GM12801 (cell line): ENCODE results near the gene PLPP4.

Experiments used
- CTCF ChIP-seq: IDR thresholded peaks from one replicate; pipeline ENCODE4 v1.5.1; 2011; ENCODE audit warnings: control low read depth; ENCODE audit not compliant: insufficient read length; ENCODE audit errors: extremely low read depth

The PLPP4 gene

DNA sequence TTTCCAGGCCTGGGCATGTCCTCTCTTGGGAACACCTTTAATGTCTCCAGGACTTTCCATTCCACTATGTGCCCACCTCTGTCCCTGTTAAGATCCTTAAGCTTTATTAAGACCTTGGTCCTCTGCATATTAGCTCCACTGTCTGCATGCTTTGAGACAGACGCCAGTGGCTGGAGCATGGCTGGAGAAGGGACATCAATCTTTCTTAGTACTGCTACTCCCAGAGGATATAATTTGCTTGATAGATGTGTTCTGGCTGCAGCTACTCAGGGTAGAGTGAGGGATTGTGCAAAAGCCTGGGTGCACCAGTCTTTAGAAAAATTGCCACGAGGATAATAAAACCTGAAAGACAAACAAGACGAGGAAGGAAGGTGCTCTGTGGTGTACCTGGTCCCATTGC lies 42.9 kb downstream of the PLPP4 start:
- no peak for TF ChIP-seq CTCF

GRCh38 chr10:120503689-120504088 lies 46.7 kb downstream of the PLPP4 start:
- TF ChIP-seq CTCF = no peak

DNA sequence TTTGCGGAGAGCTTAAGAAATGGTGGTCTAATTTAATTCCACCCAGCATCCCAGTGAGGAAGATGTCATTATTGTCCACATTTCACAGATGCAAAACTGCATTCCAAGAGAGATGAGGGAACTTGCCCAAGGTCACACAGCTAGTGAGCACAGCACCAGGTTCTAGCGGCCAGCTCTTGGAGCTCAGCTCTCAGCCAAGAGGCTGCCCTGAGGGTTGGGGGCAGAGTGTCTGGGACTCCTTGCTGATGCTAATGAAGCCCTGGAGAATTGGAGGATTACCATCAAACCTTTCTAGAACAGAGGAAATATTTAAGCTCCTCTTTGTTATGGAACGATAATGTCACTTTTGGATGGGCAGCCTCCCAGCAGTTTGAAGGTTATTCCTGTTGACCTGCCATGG lies 48.0 kb downstream of the PLPP4 start:
- TF ChIP-seq CTCF = no peak

GRCh38 chr10:120505866-120506265 lies 48.8 kb downstream of the PLPP4 start:
- no peak for TF ChIP-seq CTCF

- TF ChIP-seq CTCF = no peak
These were observed 49.6 kb downstream of the PLPP4 start for GRCh38 chr10:120506674-120507073.

DNA sequence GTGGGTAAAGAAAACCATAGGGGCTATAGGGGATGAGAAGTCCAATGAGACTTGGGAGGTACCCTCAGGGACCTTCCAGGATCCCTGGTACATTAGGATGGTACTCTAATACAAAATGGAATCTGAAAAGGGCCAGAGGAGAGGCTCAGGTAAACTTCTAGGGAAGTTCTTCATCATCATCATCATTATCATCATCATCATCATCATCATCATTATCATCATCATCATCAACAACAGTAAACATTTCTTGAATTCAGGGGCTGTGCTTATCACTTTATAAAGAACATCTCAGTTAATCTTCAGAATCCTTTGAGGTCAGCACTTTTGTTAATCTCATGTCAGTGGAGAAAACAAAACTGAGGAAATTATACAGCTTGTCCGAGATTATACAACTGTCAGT lies 50.1 kb downstream of the PLPP4 start:
- TF ChIP-seq CTCF = no peak

DNA sequence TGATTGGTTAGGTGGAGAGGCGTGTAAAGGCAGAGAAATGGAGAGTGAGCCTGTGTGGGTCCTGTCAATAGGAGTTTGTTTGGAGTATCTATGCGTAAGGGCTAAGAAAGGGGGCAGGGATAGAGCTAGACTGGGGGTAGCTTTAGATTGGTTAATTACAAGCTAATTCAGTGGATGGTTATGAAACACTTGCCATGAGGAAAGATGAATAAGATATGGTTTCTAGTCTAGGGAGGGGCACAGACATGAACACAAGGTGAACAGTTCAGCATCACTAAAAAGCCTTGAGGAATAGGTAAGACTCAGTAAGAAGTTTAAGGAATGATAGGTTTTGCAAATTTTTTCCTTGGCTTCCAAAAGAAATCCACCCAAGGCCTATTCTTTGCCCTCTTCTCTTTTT lies 50.6 kb downstream of the PLPP4 start:
- no peak for TF ChIP-seq CTCF

- TF ChIP-seq CTCF = no peak
These were observed 51.4 kb downstream of the PLPP4 start for GRCh38 chr10:120508393-120508792.
